GM12864 (cell line): ENCODE data around the gene OPA1.

Experiments used
- DNase-seq: peaks from one replicate; pipeline ENCODE4 v3.0.0-alpha.2; 2011; ENCODE audit warnings: low read depth
- H3K4me3 ChIP-seq: 2 replicates; pipeline ENCODE4 v1.5.1; 2011; ENCODE audit warnings: mild to moderate bottlenecking, low read depth, low read length, control low read depth
- CTCF ChIP-seq: IDR thresholded peaks from 2 replicates; pipeline ENCODE4 v1.5.1; 2011; ENCODE audit warnings: low read depth, mild to moderate bottlenecking, moderate library complexity, low read length, control low read depth, inconsistent platforms; ENCODE audit errors: missing control alignments

OPA1 gene

DNA sequence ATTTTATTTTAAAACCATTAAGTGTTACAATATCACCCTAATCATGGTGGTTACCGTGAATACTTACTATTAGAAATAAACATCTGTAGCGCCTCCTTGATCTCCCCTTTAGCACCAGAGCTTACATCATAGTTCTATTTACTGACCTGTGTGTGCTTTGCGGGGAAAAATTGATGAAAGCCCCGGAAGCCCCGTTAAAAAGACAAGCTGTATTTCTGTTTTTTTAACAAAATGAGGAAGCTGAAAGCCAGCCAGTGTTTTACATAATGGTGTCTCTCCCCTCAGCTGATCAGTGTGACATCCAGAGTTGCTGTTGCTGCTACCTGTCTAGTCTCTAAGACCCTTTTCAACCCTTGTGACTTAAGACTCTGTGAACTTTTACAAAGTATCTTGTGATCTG, 100.8 kb downstream of the OPA1 start:
- DNase-seq = no peak
- no peak overlapping the region for H3K4me3 ChIP-seq
- no peak for TF ChIP-seq CTCF

DNA sequence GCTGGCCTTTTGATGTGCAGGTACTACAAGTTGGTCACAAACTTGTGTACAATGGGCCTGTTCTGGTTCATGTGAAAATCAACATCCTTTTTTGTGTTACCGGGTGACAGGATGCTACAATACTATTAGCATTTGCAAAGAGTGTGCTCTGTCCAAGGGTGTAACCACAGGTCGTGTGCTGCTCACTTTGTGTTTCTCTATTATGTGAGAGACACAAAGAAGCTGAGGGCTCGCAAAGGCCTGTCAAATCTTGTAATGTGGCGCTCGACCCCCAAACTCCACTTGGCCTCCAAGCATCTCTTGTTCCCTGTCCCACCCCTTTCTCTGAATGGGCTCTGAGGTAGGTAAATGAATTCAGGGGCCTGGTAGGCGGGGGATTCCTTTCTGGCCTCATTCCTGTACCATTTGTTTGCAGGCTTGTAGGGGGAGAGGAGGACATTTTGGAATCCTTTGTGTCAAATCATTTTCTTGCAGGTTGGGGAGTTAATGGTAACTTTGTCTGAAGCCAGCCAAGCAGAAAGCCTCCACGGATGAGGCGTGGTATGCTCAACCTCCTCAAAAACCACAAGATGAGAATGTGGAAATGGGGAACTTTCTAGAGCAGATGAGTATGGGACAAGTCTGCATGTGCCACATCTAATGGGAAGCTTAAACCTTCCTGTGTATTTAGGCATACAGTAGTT, 109.1 kb downstream of the OPA1 start:
- no peak for TF ChIP-seq CTCF
- no peak for DNase-seq
- no peak overlapping the region for H3K4me3 ChIP-seq

- no peak for TF ChIP-seq CTCF
- no peak for DNase-seq
Observed at GRCh38 chr3:193702967-193703366, 110.0 kb downstream of the OPA1 start.

GRCh38 chr3:193704431-193704830, 111.4 kb downstream of the OPA1 start:
- TF ChIP-seq CTCF = no peak
- H3K4me3 ChIP-seq = no peak overlapping the region
- DNase-seq = no peak

More at GRCh38 chr3:193702967-193703366, 110.0 kb downstream of the OPA1 start:
- no peak overlapping the region for H3K4me3 ChIP-seq

DNA sequence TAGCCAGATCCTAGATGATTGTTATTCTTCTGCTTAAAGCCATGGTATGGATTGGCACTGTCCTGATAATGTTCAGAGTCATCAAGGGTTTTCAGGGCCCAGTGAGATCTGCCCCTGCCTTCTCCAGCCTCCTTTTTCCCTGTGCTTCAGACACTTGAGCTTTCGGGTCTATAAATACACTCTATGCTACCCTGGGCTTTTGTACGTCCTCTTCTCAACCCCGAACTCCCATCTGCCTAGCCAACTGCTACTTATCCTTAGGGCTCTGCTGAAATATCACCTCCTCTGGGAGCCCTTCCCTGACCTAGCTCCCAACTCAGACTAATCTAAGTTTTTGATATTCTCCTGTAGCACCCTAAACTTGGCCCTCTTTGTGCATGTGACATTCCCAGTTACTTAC, 115.3 kb downstream of the OPA1 start:
- H3K4me3 ChIP-seq = no peak overlapping the region
- no peak for TF ChIP-seq CTCF
- no peak for DNase-seq

DNA sequence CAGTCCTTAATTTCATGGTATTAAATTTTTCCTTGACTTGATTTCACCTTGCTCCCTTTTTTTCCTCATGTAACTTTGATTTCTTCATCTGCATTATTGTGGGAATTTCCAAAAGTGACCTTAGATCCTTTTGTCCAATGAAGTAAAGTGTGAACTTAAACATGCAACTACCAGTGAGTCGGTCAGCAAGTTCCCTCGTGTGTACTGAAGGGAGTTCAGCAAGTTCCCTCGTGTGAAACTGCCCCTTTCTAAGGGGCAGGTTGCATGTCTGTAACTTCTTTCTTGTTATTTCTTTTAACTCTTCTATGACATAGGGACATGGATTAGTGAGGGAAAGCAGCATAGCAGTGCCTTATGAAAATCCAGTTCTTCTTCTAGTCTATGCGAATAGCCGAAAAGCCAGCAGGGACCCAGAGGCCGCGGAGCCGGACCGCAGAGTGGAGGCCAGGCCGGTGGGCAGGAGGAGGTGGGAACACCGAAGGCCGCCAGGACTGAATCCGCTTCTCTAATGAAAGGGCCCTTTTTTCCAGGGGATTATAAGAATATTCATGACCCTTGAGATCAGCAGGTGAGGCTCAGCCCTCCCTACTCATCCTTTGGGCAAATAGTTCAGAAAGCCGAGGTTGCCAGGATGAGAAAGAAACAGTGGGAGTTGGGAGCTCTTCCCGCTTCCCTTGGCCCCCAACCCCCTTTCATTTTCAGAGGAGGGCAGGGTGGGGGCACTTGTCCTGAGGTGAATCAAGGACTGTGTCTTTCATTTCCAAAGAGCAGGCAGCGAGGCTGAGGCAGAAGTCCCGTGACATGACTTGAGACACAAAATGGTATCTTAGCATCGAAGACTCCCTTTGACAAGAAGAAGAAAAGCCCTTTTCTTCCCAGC, 117.5 kb downstream of the OPA1 start:
- no peak overlapping the region for H3K4me3 ChIP-seq
- DNase-seq = no peak
- TF ChIP-seq CTCF = no peak
